ENCODE measurements around the gene CDK6.
A peak's percentile ranks its signal among the peaks of the same experiment; 100 is the strongest.
"Not testable (repeated sequence)": the region's sequence is repeated elsewhere in the genome, so short reads cannot be mapped to it uniquely, and the experiment has no call there.

CDK6 gene

DNA sequence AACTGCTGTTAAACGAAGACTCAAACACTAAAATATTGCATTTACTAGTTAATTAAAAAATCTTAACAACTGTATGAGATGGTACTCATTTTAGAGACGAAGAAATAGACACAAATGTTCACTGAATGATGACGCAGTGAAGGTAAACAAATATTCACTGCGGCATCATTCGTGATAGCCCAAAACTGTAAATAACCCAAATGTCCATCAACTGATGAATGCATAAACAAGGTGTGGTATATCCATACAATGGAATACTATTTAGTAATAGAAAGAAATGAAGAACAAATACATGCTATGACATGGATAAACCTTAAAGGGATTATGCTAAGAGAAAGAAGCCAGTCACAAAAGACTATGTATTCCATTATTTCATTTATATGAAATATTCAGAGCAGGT lies 51.4 kb downstream of the CDK6 start:
- DNase-seq, result no peak

DNA sequence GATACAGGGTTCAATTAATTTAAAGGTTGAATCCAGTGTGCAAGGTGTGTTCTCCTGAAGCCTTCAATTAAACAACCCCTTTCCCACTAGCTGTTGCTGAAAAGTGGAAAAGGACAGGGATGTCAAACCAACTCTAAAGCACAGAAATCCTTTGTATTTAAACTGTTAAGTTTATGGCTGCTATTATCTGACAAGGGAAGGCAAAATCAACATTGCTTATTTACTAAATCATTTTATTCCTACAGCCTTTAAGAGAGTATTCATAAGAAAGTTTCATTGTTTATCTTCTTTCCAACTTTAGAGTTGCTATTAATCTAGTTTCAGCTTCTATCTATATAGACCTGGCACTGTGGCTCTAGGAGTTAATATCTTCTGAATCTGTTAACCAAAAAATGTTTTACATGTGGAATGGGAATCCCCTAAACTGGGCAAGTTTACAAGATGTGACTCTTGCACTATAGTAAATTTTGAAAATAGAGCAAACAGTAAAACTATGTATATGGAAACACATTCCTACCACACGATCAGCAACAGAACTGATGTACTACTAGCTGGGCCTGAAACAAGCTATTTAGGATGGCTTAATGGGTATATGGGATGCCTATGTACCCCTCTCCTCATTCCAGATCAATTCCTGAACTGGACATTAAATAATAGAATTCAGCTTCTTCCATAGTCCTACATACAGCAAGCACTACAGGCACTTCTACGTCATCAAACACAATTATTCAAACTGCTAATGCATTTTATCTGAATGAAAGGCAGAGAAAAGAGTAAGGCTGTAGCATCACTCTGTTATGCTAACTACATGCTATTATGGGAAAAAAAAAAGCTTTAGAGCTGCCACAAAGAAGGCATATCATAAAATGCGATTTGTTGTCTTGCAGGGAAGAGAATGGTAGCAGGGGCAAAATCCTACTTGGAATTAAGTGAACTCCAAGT lies 52.8 kb downstream of the CDK6 start:
- DNase-seq, result no peak

- no peak for DNase-seq
These were observed 53.5 kb downstream of the CDK6 start for GRCh38 chr7:92782855-92783254.

DNA sequence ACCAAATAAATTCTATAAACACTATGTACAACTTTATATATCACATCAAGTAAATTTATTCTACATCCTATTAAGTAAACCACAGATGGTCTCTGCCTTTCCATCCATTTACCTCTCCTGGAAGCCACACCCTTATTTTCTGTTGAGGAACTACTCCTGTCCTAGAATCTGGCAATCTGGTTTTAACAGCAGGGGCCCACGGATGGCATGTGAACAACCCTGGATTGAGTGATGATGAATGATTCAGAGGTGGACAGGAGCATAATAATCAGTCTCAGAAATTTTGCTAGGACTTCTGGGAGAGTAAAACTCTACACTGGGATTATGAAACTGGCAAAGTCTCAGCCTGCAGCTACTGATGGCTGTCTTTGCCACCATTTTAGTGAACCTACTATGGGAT lies 54.1 kb downstream of the CDK6 start:
- no peak for DNase-seq

- no peak for DNase-seq
These were observed 55.2 kb downstream of the CDK6 start for GRCh38 chr7:92781117-92781720.

- no peak for DNase-seq
These were observed 57.4 kb downstream of the CDK6 start for GRCh38 chr7:92778972-92779371.

GRCh38 chr7:92777993-92778392 lies 58.4 kb downstream of the CDK6 start:
- no peak for DNase-seq

DNA sequence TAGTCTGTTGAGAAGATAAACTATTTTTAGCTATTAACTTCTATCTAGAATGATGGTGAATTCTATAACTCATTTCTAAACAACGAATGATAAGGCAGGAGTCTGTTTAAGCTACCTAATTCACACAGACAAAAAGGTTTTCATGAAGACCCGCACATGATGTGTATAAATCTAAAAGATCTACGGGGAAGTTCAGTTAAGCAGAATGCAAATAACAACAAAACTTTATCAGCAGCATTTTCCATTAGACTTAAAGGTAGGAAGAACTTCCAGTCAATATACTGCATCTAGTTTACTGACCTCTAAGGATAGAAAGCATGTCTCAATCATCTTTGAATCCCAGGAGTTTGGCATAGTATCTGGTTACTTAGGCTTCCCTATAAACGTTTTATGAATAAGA lies 62.6 kb downstream of the CDK6 start:
- no peak for DNase-seq

DNA sequence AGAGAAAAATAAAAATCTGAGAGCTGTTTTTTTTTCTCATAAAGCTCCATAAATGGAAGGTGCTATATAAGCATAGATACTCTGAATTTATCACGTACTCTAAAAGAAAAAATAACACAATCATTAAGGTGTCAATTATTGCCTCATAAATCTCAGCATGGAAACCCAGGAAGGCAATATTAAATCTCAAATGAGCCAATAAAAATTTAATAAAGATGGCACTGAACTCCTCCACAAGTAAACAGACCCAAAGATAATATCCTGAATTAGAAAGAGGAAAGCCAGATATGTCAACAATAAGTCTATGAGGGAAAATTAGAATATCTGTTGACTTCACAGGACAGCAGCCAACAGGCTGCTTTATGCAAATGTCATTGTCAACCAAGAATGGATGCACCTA lies 66.5 kb downstream of the CDK6 start:
- no peak for DNase-seq

DNA sequence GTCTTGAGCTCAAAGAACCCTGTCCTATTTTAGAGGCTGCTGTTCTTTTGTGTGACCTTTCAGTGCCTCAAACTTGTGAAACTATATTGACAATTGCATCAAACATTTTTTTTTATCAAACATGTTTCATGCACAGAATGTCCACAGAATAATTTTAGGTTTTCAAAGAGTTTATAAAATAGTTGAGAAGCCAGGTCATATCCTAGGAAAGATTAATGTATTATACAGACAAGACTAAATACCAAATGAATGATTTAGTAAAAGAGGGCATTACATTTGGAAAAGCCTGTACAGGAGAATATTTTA lies 67.0 kb downstream of the CDK6 start:
- DNase-seq, result no peak

GRCh38 chr7:92768501-92769393 lies 67.6 kb downstream of the CDK6 start:
- no peak for DNase-seq

DNA sequence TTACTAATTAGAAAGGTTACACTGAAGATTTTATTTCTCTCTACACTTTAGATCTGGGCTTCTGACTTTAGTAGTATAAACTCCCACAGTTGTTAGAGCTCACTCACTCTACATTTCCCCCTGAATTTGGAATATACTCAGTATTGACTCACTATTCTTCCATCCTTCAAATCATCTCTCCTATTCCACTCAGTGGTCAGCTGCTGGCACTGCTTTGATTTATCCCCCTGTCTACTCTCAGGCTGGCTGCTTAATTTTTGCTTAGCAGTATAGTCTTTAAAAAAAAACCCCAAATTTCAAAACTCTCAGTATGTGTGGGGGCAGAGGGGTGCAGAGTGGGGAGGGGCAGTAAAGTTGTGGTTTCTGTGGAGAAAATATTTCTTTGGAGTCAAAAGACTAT lies 68.9 kb downstream of the CDK6 start:
- DNase-seq, result no peak

- DNase-seq, result no peak
These were observed 69.8 kb downstream of the CDK6 start for GRCh38 chr7:92766461-92767003.

DNA sequence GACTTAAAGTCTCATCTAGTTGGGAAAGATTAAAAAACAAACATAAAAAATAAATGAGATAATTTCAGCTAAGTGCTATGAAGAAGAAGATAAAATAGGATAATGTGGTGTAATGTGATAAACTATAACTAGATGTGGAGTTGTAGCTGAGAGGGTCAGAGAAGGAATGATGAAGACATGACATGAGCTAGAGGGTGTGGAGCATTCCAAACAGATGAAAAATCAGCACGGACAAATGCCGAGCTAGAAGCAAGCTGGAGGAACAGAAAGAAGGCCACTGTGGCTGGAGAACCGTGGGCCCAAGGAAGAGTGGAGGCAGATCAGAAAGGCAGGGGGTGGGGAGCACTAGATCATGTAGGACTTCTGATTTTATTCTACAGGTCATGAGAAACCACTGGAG lies 70.6 kb downstream of the CDK6 start:
- peak; percentile 59 for DNase-seq

GRCh38 chr7:92763636-92764423 lies 72.5 kb downstream of the CDK6 start:
- DNase-seq, result no peak

GRCh38 chr7:92762851-92763250 lies 73.5 kb downstream of the CDK6 start:
- DNase-seq, result no peak

DNA sequence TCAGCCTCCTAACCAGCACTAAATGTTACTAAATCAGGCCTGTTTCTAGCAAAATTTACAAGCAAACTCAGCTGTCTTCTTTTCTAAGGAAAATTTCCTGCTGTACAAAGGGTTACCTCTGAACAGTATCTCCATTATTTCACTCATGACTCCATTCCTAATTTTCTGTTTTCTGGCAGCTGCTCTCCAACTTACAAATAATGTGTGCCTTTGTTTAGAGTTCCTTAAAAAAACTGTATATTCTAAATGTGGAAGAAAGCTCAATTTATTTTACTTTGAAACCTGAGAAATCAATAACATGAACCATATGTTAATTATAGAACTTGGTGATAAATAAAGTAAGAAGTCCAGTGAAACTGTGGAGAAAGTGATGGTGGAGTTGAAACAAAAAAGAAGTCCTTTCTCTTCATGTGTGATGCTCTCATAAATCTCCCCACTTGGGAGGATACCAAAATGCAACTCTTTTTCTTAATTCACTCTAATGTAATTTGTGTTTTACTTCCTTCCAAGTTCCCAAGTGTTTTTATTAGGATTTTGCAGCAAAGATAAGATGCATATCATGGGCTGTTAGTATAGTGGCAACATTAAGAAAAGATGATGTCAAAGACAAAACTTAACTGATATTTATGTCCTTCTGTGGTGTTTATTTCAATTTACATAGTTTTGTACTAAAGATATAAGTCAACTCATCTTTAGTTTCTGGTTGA lies 74.8 kb downstream of the CDK6 start:
- DNase-seq, result no peak

GRCh38 chr7:92758796-92759431 lies 77.5 kb downstream of the CDK6 start:
- DNase-seq, result no peak

DNA sequence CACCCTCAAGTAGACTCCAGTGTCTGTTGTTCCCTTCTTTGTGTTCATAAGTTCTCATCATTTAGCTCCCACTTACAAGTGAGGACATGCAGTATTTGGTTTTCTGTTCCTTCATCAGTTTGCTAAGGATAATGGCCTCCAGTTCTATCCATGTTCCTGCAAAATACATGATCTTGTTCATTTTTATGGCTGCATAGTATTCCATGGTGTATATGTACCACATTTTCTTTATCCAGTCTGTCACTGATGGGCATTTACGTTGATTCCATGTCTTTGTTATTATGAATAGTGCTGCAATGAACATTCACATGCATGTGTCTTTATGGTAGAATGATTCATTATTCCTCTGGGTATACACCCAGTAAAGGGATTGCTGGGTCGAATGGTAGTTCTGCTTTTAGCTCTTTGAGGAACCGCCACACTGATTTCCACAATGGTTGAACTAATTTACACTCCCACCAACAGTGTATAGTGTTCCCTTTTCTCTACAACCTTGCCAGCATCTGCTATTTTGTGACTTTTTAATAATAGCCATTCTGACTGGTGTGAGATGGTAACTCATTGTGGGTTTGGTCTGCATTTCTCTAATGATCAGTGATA lies 79.0 kb downstream of the CDK6 start:
- not testable (repeated sequence) for DNase-seq

- DNase-seq, result no peak
These were observed 80.7 kb downstream of the CDK6 start for GRCh38 chr7:92755680-92756079.

Data from amniotic stem cell (primary cell).